ENCODE measurements around the gene GZF1.

GRCh38 chr20:23417861-23418260, 55.9 kb downstream of the GZF1 start:
- TF ChIP-seq EZH2 (IDR thresholded peaks at IDR 0.05; ENCODE audit: borderline replicate concordance, insufficient read depth, low read depth, low read length, poor library complexity, severe bottlenecking), result no peak
- no peak for TF ChIP-seq CTCF (IDR thresholded peaks at IDR 0.05)
